Testis (tissue), 2 donors: ENCODE data around the gene PRDM10.

Source experiments
- CTCF ChIP-seq, 3 experiments: fragments of 450-650 bp in 2 of 3; fragments of 200-600 bp in 1 of 3; sonication (generic) in 1 of 3; IDR thresholded peaks; one replicate each; pipeline ENCODE4 v1.5.1; 2016 to 2019; ENCODE audit warnings: antibody characterized with exemption in 3 of 3, mild to moderate bottlenecking in 2 of 3, moderate library complexity in 1 of 3
- POLR2A ChIP-seq: fragments of 450-650 bp; IDR thresholded peaks from one replicate; pipeline ENCODE4 v1.6.1; 2017; ENCODE audit warnings: antibody characterized with exemption, mild to moderate bottlenecking, moderate library complexity

GRCh38 chr11:129905402-129905801 lies 97.2 kb downstream of the PRDM10 start:
- no peak for TF ChIP-seq CTCF (IDR thresholded peaks at IDR 0.05)
- TF ChIP-seq POLR2A, result no peak
